Neuron (in vitro differentiated cells): ENCODE measurements around the gene NTRK3.

Experiments used
- H2AFZ ChIP-seq: one replicate; pipeline ENCODE4 v1.6.1; 2013; ENCODE audit warnings: low read depth, mild to moderate bottlenecking, inconsistent platforms, low read length, moderate library complexity
- H3K27me3 ChIP-seq: one replicate; pipeline ENCODE4 v1.6.1; 2013; ENCODE audit warnings: low read length; ENCODE audit not compliant: insufficient read depth
- H3K36me3 ChIP-seq: one replicate; pipeline ENCODE4 v1.6.1; 2013; ENCODE audit warnings: low read length; ENCODE audit not compliant: insufficient read depth
- H3K4me1 ChIP-seq: one replicate; pipeline ENCODE4 v1.6.1; 2013; ENCODE audit warnings: low read length; ENCODE audit not compliant: insufficient read depth
- H3K4me3 ChIP-seq: 2 replicates; pipeline ENCODE4 v1.5.1; 2013; ENCODE audit warnings: mild to moderate bottlenecking, low read length, moderate library complexity
- H3K9me3 ChIP-seq: one replicate; pipeline ENCODE4 v1.6.1; 2013; ENCODE audit warnings: low read length

The NTRK3 gene

GRCh38 chr15:87973501-87974215 is 282.9 kb downstream of the NTRK3 start:
- Histone ChIP-seq H3K36me3 (no peaks in the 10 kb centered on the region), H3K27me3 (peaks cover 8% of the 10 kb centered on the region), H2AFZ (no peak overlapping the region), H3K9me3 (no peaks in the 10 kb centered on the region), H3K4me3 (no peak overlapping the region), H3K4me1 (peaks cover 6% of the 10 kb centered on the region)

- Histone ChIP-seq H3K9me3 (no peaks in the 10 kb centered on the region), H3K36me3 (no peaks in the 10 kb centered on the region), H3K4me1 (peaks cover 6% of the 10 kb centered on the region), H2AFZ (no peak overlapping the region), H3K27me3 (peaks cover 2% of the 10 kb centered on the region), H3K4me3 (no peak overlapping the region)
Observed at GRCh38 chr15:87971076-87971475, 285.5 kb downstream of the NTRK3 start.

GRCh38 chr15:87967951-87968350 is 288.6 kb downstream of the NTRK3 start:
- H3K9me3 ChIP-seq = no peaks in the 10 kb centered on the region
- H3K27me3 ChIP-seq = peaks cover 2% of the 10 kb centered on the region
- H3K36me3 ChIP-seq = no peaks in the 10 kb centered on the region
- H3K4me3 ChIP-seq = no peak overlapping the region
- peaks cover 15% of the 10 kb centered on the region for H3K4me1 ChIP-seq
- no peak overlapping the region for H2AFZ ChIP-seq

GRCh38 chr15:87965304-87965703 is 291.2 kb downstream of the NTRK3 start:
- H3K27me3 ChIP-seq = no peaks in the 10 kb centered on the region
- no peak overlapping the region for H3K4me3 ChIP-seq
- H3K4me1 ChIP-seq = peaks cover 22% of the 10 kb centered on the region
- H3K9me3 ChIP-seq = no peaks in the 10 kb centered on the region
- H3K36me3 ChIP-seq = no peaks in the 10 kb centered on the region
- H2AFZ ChIP-seq = no peak overlapping the region

GRCh38 chr15:87962428-87962827 is 294.1 kb downstream of the NTRK3 start:
- Histone ChIP-seq H3K36me3 (no peaks in the 10 kb centered on the region), H3K9me3 (no peaks in the 10 kb centered on the region), H3K4me3 (no peak overlapping the region), H2AFZ (no peak overlapping the region), H3K27me3 (no peaks in the 10 kb centered on the region), H3K4me1 (peaks cover 22% of the 10 kb centered on the region)

GRCh38 chr15:87961851-87962420 is 294.6 kb downstream of the NTRK3 start:
- Histone ChIP-seq H3K4me3 (no peak overlapping the region), H3K9me3 (no peaks in the 10 kb centered on the region), H2AFZ (no peak overlapping the region), H3K27me3 (no peaks in the 10 kb centered on the region), H3K36me3 (no peaks in the 10 kb centered on the region), H3K4me1 (peaks cover 22% of the 10 kb centered on the region)

GRCh38 chr15:87959662-87960061 is 296.9 kb downstream of the NTRK3 start:
- Histone ChIP-seq H3K36me3 (no peaks in the 10 kb centered on the region), H3K4me1 (peaks cover 10% of the 10 kb centered on the region), H3K4me3 (no peak overlapping the region), H3K27me3 (no peaks in the 10 kb centered on the region), H2AFZ (no peak overlapping the region), H3K9me3 (no peaks in the 10 kb centered on the region)

GRCh38 chr15:87959080-87959479 is 297.5 kb downstream of the NTRK3 start:
- H3K4me1 ChIP-seq = peaks cover 8% of the 10 kb centered on the region
- H3K9me3 ChIP-seq = no peaks in the 10 kb centered on the region
- H3K4me3 ChIP-seq = no peak overlapping the region
- H3K36me3 ChIP-seq = no peaks in the 10 kb centered on the region
- no peaks in the 10 kb centered on the region for H3K27me3 ChIP-seq
- no peak overlapping the region for H2AFZ ChIP-seq

GRCh38 chr15:87955284-87955909 is 301.1 kb downstream of the NTRK3 start:
- Histone ChIP-seq H3K4me1 (no peaks in the 10 kb centered on the region), H2AFZ (no peak overlapping the region), H3K9me3 (no peaks in the 10 kb centered on the region), H3K27me3 (no peaks in the 10 kb centered on the region), H3K4me3 (no peak overlapping the region), H3K36me3 (no peaks in the 10 kb centered on the region)

- no peak overlapping the region for H2AFZ ChIP-seq
- H3K36me3 ChIP-seq = no peaks in the 10 kb centered on the region
- H3K9me3 ChIP-seq = no peaks in the 10 kb centered on the region
- H3K4me1 ChIP-seq = no peaks in the 10 kb centered on the region
- H3K27me3 ChIP-seq = no peaks in the 10 kb centered on the region
- no peak overlapping the region for H3K4me3 ChIP-seq
Observed at GRCh38 chr15:87954793-87955192, 301.7 kb downstream of the NTRK3 start.

- H3K27me3 ChIP-seq = no peaks in the 10 kb centered on the region
- H3K9me3 ChIP-seq = no peaks in the 10 kb centered on the region
- no peak overlapping the region for H2AFZ ChIP-seq
- H3K4me1 ChIP-seq = no peaks in the 10 kb centered on the region
- no peaks in the 10 kb centered on the region for H3K36me3 ChIP-seq
- H3K4me3 ChIP-seq = no peak overlapping the region
Observed at GRCh38 chr15:87952736-87953287, 303.7 kb downstream of the NTRK3 start.

GRCh38 chr15:87949575-87950223 is 306.8 kb downstream of the NTRK3 start:
- no peaks in the 10 kb centered on the region for H3K27me3 ChIP-seq
- no peaks in the 10 kb centered on the region for H3K4me1 ChIP-seq
- no peak overlapping the region for H2AFZ ChIP-seq

GRCh38 chr15:87949151-87949574 is 307.4 kb downstream of the NTRK3 start:
- H3K9me3 ChIP-seq = no peaks in the 10 kb centered on the region
- H3K36me3 ChIP-seq = no peaks in the 10 kb centered on the region
- H3K27me3 ChIP-seq = no peaks in the 10 kb centered on the region
- no peaks in the 10 kb centered on the region for H3K4me1 ChIP-seq
- no peak overlapping the region for H2AFZ ChIP-seq
- no peak overlapping the region for H3K4me3 ChIP-seq

More at GRCh38 chr15:87949575-87950223, 306.8 kb downstream of the NTRK3 start:
- H3K4me3 ChIP-seq = no peak overlapping the region
- no peaks in the 10 kb centered on the region for H3K9me3 ChIP-seq
- no peaks in the 10 kb centered on the region for H3K36me3 ChIP-seq
